ENCODE results near the gene ARID1B.

DNA sequence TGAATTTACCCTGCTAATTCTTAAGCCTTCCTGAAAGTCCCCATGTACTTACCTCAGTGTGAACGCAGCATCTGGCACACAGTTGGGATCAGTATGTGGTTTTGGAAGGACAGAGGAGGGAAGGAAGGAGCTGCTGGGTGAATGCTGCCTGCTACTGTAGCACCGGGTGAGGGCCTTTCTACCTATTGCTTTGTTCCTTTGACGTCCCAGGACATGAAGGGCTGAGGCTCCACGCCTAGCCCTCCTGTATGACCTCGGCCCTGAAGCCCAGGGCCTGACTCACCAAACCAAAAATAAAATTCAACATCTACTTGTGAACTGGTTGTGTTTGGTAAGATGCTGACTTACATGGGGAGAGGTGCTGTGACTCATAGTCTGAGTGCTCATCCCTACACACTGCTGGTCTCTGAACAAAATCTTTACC lies 51.1 kb downstream of the ARID1B start:
- TF ChIP-seq, protein P1, sequence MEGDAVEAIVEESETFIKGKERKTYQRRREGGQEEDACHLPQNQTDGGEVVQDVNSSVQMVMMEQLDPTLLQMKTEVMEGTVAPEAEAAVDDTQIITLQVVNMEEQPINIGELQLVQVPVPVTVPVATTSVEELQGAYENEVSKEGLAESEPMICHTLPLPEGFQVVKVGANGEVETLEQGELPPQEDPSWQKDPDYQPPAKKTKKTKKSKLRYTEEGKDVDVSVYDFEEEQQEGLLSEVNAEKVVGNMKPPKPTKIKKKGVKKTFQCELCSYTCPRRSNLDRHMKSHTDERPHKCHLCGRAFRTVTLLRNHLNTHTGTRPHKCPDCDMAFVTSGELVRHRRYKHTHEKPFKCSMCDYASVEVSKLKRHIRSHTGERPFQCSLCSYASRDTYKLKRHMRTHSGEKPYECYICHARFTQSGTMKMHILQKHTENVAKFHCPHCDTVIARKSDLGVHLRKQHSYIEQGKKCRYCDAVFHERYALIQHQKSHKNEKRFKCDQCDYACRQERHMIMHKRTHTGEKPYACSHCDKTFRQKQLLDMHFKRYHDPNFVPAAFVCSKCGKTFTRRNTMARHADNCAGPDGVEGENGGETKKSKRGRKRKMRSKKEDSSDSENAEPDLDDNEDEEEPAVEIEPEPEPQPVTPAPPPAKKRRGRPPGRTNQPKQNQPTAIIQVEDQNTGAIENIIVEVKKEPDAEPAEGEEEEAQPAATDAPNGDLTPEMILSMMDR (IDR thresholded peaks at IDR 0.05): no peak
- TF ChIP-seq POLR2AphosphoS5 (IDR thresholded peaks at IDR 0.05; ENCODE audit: low read depth, low read length): no peak
- TF ChIP-seq, protein P2, sequence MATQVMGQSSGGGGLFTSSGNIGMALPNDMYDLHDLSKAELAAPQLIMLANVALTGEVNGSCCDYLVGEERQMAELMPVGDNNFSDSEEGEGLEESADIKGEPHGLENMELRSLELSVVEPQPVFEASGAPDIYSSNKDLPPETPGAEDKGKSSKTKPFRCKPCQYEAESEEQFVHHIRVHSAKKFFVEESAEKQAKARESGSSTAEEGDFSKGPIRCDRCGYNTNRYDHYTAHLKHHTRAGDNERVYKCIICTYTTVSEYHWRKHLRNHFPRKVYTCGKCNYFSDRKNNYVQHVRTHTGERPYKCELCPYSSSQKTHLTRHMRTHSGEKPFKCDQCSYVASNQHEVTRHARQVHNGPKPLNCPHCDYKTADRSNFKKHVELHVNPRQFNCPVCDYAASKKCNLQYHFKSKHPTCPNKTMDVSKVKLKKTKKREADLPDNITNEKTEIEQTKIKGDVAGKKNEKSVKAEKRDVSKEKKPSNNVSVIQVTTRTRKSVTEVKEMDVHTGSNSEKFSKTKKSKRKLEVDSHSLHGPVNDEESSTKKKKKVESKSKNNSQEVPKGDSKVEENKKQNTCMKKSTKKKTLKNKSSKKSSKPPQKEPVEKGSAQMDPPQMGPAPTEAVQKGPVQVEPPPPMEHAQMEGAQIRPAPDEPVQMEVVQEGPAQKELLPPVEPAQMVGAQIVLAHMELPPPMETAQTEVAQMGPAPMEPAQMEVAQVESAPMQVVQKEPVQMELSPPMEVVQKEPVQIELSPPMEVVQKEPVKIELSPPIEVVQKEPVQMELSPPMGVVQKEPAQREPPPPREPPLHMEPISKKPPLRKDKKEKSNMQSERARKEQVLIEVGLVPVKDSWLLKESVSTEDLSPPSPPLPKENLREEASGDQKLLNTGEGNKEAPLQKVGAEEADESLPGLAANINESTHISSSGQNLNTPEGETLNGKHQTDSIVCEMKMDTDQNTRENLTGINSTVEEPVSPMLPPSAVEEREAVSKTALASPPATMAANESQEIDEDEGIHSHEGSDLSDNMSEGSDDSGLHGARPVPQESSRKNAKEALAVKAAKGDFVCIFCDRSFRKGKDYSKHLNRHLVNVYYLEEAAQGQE (IDR thresholded peaks at IDR 0.05; ENCODE audit: insufficient read depth in 1 of 2, low read depth in 2 of 2, low read length in 1 of 2): no peak
